SK-N-DZ (cell line): ENCODE data around the gene NLRP7.
"Not testable (repeated sequence)": the region's sequence is repeated elsewhere in the genome, so short reads cannot be mapped to it uniquely, and the experiment has no call there.

Experiments used
- DNase-seq: peaks from one replicate; pipeline ENCODE4 v3.0.0-alpha.2; 2015; ENCODE audit warnings: low spot score

Gene NLRP7

GRCh38 chr19:54919646-54920563 is 27.4 kb downstream of the NLRP7 start:
- not testable (repeated sequence) for DNase-seq

DNA sequence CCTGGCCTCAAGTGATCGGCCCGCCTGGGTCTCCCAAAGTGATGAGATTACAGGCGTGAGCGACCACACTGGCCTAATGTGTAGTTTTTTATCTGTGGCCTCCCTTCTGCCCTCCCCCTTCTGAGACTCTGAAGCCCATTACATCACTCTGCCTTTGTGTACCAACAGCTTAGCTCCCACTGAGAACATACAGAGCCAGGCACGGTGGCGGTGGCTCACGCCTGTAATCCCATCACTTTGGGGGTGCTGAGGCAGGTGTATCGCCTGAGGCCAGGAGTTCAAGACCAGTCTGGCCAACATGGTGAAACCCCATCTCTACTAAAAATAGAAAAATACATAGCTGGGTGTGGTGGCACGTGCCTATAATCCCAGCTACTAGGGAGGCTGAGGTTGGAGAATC is 28.8 kb downstream of the NLRP7 start:
- no peak for DNase-seq

DNA sequence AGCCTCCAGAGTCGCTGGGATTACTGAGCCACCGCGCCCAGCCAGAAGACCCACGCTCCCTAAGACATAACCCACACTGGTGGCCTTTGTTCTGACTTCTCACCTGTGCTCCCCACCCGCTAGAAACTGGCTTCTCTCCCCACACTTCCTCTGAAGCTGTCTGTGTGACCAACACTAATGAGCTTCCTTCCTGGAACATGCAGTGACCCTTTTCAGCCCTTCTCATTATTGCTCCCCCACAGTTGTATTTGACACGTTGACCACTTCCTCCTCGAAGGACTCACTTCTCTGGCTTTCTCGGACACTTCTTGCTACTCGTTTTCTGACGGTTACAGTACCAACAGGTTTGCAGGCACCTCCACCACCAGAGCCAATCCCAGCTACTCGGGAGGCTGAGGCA is 30.5 kb downstream of the NLRP7 start:
- DNase-seq, result no peak

DNA sequence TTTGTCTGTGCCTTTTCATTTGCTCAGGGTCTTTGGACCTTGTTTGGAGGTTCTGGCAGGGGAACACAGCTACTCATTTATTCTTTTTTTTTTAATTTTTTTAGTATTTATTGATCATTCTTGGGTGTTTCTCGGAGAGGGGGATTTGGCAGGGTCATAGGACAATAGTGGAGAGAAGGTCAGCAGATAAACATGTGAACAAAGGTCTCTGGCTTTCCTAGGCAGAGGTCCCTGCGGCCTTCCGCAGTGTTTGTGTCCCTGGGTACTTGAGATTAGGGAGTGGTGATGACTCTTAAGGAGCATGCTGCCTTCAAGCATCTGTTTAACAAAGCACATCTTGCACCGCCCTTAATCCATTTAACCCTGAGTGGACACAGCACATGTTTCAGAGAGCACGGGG is 39.4 kb downstream of the NLRP7 start:
- DNase-seq, result not testable (repeated sequence)

- DNase-seq, result no peak
These were observed 40.5 kb downstream of the NLRP7 start for GRCh38 chr19:54906819-54907218.

- DNase-seq, result no peak
These were observed 41.4 kb downstream of the NLRP7 start, which contains the start of gene NCR1 for GRCh38 chr19:54905803-54906511. TSS of gene NCR1 (plus strand) at chr19:54906148. CDS start at chr19:54906188, 40 bp downstream.

DNA sequence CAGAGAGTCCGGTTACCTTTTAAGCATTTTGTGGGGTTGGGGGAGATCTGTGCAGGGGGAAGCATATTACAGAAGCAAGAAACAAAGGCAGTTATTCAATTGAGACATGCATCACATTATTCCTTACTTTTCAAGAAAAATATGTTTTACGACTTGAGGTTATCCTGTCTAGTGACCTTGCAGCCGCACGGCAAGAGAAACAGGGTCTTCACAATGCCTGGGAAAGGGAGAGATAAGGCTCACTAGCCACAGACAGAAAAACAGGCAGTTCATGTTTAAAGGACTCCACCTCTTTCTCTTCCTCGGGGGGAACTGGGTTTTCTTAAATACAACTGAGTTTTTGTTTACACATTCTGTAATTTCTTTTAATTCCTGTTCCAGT is 41.9 kb downstream of the NLRP7 start:
- DNase-seq, result no peak

DNA sequence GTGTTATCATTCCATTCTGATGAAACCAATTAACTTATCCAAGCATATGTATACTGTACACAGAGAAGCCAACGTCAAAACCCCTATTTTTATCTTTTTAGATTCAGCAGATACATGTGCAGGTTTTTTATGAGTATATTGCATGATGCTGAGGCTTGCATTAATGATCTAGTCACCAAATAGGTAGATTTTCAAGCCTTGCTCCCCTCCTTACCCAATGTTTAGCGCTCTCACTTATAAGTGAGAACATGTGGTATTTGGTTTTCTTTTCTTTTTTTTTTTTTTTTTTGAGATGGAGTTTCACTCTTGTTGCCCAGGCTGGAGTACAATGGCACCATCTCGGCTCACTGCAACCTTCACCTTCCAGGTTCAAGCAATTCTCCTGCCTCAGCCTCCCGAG is 43.1 kb downstream of the NLRP7 start:
- not testable (repeated sequence) for DNase-seq

DNA sequence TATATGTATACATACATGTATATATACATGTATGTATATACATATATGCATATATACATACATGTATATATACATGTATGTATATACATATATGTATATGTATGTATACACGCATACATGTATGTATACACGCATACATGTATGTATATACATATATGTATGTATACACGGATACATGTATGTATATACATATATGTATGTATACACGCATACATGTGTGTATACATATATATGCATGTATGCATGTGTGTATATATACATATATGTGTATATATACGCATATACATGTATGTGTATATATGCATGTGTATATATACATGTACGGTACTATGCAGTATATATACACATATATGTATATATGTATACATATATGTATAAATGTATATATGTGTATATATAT is 44.0 kb downstream of the NLRP7 start:
- DNase-seq, result no peak

DNA sequence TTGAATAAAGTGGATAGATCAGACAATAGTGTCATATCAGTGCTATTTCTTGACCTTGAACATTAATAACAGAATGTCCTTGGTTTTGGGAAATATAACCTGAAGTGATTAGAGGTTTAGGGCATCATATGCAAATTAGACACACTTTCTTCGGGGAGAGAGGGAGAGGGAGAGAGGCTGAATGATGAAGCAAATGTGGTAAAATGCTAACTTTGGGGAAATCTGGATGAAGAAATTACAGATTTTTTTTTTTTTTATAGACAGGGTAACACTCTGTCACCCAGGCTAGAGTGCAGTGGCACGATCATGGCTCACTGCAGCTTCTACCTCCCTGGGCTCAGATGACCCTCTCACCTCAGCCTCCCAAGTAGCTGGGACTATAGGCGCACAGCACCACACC is 45.3 kb downstream of the NLRP7 start:
- DNase-seq, result no peak

DNA sequence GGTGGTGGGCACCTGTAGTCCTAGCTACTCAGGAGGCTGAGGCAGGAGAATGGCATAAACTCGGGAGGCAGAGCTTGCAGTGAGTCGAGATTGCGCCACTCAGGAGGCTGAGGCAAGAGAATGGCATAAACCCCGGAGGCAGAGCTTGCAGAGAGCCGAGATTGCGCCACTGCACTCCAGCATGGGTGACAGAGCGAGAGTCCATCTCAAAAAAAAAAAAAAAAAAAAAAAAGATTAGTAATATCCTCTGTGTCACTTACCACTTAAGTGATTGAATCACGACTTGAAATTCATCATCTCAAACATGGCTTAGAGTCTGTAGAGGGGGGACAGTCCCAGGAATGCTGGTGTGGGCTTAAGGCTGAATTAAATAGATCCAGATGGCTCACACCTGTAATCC is 46.2 kb downstream of the NLRP7 start:
- not testable (repeated sequence) for DNase-seq

DNA sequence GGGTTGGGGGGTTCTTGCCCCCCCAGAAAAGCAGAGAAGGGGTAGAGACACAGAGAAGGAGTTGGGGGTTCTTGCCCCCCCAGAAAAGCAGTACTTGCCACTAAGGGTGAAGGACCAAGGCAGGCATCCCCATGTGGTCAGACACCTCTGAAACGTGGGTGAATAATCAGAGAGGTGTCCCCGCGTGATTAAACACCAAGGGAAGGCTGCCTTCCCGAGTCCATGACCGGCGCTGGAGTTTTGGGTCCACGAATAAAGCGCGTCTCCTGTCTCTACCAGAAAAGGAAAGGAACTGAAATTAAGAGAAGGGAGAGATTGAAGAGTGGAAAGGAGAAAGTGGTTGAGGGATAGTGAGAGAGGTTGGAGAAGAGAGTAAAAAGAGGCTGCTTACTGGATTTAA is 47.7 kb downstream of the NLRP7 start:
- not testable (repeated sequence) for DNase-seq

DNA sequence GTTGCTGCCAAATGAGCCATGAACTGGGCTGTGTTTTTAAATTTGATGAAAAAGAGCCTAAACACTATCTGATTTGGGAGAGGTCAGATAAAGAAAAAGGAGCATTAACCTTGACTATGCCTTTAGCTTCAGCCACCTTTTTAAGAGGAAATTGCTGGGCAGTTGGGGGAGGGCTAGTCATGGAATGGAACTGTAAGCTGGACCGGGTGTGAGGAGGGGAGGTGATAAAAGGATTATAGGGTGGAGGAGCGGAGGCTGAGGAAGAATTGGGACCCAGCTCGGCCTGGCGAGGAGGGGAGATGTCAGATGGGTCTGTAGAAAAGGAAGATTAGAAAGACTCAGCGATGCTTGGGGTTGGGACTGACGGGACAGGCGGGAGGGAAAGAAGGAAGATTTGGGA is 48.6 kb downstream of the NLRP7 start:
- not testable (repeated sequence) for DNase-seq

- no peak for DNase-seq
These were observed 51.3 kb downstream of the NLRP7 start for GRCh38 chr19:54896036-54896435.

GRCh38 chr19:54894106-54894505 is 53.2 kb downstream of the NLRP7 start:
- not testable (repeated sequence) for DNase-seq

GRCh38 chr19:54893406-54893805 is 53.9 kb downstream of the NLRP7 start:
- no peak for DNase-seq

GRCh38 chr19:54889566-54889965 is 57.8 kb downstream of the NLRP7 start:
- DNase-seq, result no peak

- DNase-seq, result no peak
These were observed 59.1 kb downstream of the NLRP7 start for GRCh38 chr19:54888239-54888638.

DNA sequence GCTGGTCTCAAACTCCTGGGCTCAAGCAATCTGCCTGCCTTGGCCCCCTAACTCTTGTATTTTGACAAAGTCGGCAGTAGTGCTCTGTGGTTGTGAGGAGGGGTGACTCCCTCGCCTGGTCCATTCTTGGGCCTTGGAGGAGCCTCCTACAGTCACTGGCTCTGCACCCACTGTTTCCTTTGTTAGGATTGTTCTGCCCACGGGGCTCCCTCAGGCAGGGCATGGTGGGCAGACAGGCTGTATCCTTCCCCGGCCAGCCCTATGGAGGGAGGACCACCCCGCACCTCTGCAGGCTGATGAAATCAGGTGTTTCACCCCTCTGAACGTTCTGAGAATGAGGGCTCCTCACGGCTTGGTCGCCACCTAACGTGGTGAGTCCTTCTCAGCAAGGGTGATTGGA is 64.1 kb downstream of the NLRP7 start:
- DNase-seq, result no peak

DNA sequence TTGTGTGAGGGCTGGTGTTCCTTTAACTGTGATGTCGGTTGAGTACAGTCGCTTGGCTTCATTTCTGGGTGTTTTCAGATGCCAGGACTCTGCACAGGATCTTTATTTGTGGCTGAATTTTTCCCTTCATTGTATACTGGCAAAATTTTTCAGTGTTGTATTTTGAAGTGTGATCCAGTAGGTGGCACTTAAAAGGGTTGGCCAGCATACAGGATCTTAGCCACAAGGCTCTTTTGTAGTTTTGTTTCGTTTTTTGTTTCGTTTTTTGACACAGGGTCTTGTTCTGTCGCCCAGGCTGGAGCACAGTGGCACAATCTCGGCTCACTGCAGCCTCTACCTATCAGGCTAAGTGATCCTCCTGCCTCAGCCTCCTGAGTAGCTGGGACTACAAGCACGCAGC is 64.6 kb downstream of the NLRP7 start:
- DNase-seq, result no peak

DNA sequence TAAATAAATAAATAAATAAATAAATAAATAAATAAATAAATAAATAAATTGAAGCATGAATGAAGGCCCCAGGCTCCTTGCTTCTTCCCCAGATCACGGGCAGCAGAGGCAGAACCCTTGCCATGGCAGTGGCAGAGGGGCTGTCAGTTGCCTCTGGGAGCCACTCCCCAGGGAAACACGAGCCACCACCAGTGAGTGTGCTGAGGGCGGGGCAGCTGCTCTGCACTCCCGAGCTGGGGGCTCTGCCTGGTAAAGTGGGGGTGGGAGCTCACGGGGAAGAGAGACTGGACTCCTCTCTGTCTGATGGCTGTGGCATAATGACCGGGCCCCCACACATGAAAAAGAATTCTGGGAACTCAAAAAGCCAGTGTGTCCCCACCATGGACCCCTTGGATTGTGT is 65.4 kb downstream of the NLRP7 start:
- DNase-seq, result no peak

- no peak for DNase-seq
These were observed 69.9 kb downstream of the NLRP7 start for GRCh38 chr19:54877471-54877870.

GRCh38 chr19:54875506-54875905 is 71.8 kb downstream of the NLRP7 start:
- no peak for DNase-seq
